HepG2 (cell line): ENCODE results near the gene ALDH3A2.

ENCODE experiments used
- HDAC2 ChIP-seq: sonication (generic); formaldehyde crosslinking; IDR thresholded peaks from 2 replicates; pipeline ENCODE4 v1.4.0; 2020; ENCODE audit warnings: missing genetic modification reagents
- ZNF280D ChIP-seq: sonication (generic); formaldehyde crosslinking; IDR thresholded peaks from 2 replicates; pipeline ENCODE4 v1.5.1; 2020; ENCODE audit warnings: mild to moderate bottlenecking, missing genetic modification reagents

DNA sequence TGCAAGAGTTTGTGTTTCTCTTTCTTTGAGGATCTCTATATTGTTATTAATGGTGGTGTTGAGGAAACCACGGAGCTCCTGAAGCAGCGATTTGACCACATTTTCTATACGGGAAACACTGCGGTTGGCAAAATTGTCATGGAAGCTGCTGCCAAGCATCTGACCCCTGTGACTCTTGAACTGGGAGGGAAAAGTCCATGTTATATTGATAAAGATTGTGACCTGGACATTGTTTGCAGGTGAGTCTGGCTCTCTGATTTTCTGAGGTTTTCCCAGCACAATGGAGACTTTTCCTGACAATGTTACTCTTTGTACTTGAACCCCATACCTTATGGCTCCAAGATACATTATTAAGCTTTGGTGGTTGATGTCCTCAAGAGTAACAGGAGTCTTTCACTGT is 7.8 kb downstream of the ALDH3A2 start:
- TF ChIP-seq HDAC2 = no peak
- no peak for TF ChIP-seq ZNF280D (CRISPR knock-in tag)
